HG03442 (cell line): Measurements from ENCODE around the gene EEFSEC.

ENCODE experiments used
- ATAC-seq: cut with Tn5 transposase; IDR thresholded peaks from one replicate; pipeline ENCODE4 v1.9.1; 2021; ENCODE audit warnings: mild to moderate bottlenecking, moderate library complexity; ENCODE audit not compliant: unreplicated experiment

EEFSEC gene

GRCh38 chr3:128344052-128344735 lies 190.9 kb downstream of the EEFSEC start:
- ATAC-seq: no peak

DNA sequence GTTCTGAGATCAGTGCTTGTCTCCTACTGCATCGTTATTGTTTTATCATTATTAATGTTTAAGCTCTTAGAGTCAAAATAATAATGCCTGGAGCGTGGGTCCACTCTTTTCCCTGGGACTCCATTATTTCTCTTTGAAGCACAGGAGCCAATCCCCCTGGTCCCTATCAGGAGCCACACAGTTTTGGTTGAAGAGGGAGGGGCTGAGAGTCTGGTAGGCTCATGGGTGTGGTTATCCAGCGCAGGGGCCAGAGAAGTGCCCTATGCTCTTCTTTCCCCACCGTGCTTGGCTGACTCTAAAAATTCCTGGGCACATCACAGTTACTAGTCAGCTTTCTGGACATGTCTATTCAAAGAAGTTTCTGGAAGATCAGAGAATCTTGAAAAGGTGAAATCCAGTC lies 191.9 kb downstream of the EEFSEC start:
- no peak for ATAC-seq

DNA sequence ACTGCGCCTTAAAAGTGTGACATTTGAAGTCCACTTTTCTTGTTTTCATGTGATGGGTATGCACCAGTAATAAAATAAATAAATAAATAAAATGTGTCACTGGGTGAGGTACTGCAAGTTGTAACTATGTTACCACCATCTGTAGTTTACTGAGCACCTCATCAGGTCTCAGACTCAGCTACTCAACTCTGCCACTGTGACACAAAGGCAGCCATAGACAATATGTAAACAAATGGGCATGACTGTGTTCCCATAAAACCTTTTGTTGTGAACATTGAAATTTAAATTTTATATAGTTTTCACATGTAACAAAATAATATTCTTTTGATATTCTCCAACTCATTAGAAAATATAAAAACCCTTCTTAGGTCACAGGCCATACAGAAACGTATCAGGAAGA lies 193.3 kb downstream of the EEFSEC start:
- ATAC-seq: no peak

DNA sequence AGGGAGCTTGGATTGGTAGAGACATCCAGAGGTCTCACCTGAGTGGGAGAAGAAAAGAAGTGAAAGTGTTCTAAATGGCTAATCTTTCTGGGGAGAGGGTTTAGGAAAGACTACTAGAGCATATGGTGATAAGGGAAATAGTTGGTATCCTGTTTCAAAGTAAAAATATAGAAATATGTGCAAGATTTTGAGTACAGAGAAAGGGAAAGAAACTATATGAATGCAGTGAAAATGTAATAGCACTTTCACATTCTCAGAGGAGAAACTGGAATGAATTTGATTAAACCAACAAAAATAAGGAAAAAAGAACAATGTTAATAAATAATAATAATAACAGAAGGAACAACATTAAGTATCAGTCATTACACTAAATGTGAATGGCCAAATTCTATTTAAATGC lies 194.0 kb downstream of the EEFSEC start:
- no peak for ATAC-seq

DNA sequence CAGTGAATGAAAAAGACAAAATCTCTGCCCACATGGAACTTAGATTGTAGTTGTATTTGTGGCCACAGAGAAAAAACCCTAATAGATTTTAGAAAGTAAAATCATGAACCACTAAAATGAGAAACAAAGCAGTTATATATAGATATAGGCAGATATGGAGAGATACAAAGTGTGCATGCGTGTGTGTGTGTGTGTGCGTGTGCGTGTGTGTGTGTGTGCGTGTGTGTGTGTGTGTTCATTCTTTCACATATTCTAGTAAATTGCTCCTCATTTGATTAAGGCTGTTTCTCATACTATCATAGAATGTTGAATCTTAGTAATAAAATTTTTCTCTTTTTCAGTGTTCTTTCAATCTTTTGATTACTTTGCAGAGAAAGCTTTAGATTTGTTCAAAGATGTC lies 194.8 kb downstream of the EEFSEC start:
- no peak for ATAC-seq

- no peak for ATAC-seq
These were observed 195.7 kb downstream of the EEFSEC start for GRCh38 chr3:128348805-128349531.

GRCh38 chr3:128349963-128350599 lies 196.8 kb downstream of the EEFSEC start:
- no peak for ATAC-seq

DNA sequence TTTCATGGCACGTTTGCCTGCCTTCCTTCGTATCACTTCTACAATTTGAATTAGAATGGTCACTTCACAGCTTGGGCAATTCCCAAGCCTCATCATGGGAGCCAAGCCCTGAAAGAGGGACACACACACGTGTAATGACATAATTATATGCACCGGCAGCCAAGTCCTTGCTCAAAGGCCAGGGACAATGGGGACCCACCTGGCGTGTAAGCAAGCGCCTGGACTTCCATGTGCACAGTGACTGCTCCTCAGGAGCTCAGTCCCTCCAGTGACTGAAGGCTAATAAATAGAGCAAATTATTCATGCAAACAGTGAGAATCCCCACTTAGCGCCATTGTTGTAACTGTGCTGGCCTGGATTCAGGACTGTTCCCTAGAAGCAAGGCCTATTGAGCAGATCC lies 198.3 kb downstream of the EEFSEC start:
- ATAC-seq: no peak

GRCh38 chr3:128352326-128352725 lies 199.0 kb downstream of the EEFSEC start:
- no peak for ATAC-seq

DNA sequence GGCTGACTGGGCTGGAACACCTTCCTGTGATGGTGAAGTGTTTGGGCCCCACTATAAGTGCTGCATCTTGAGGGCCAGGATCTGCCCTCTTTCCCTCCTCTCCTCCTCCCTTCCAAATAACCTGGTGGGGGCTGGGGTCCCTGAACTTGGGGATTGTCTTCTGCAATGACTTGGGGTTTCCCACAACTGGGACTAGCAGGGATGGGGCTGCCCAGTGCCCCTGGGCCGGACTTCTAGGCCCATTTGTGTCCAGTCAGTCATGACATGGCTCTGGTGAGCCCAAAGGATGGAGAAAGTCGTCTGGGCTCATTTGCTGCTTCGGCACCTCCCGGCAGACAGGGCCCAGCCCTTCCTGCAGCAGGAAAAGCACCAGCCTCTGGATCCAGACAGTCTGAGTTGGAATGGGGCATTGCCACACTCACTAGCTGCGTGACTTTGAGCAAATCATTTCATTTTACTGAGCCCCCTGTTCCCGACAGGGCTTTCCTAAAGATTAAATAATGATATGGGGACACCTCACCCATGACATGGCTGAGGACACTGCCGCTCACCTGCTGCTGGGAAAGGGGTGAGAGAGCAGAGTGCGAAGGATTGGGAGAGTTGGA lies 200.2 kb downstream of the EEFSEC start:
- ATAC-seq: no peak

DNA sequence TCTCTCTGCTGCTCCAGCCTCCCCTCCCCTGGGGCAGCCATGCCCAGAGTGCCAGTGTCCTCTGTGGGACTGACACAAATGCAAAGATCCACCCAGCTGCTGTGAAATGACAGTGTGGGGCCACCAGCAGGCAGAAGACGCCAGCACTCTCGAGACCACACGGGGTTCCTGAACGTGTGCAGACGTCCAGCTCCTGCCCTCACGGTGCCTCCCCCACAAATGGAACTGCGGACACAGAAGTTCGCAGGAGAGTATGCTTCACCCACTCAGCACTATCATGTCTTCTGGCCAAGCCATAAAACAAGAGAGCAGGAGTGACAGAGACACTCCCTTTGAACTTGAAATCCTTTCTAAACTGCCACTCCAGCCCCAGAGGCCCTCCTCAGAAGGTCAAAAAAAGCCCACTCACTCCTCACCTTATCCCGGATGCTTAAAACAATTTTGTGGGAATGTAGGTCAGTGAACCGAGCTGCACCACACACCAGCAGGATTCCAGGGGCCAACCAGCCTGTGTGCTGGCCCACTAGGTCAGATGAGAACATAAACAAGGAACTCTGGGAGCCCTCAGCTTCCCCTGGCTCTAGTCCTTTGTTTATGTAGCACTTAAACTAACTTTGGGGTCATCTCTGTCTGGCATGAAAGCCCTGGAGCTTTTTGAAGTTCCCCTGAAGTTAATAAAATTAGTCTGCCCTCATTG lies 200.9 kb downstream of the EEFSEC start:
- no peak for ATAC-seq

GRCh38 chr3:128354788-128355542 lies 201.7 kb downstream of the EEFSEC start:
- no peak for ATAC-seq

GRCh38 chr3:128355543-128355919 lies 202.2 kb downstream of the EEFSEC start:
- ATAC-seq: no peak

DNA sequence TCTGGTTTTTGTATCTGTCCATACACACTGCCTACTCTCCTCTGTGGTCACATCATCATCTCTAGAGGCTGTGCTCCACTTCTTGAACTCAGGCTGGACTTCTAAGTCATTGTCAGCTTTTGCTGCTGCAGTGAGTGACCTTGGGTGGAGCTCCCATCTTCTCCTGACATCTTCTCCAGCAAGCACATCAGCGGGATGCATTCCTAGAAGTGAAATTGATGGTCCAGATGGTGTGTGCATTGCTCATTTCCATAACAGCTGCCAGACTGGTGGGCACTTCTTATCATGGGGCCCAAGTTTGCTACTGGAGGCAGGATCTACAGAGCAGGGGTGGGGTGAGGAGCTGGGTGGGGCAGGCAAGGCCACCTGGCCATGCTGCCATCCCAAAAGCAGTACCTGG lies 203.5 kb downstream of the EEFSEC start:
- ATAC-seq: no peak

- no peak for ATAC-seq
These were observed 204.3 kb downstream of the EEFSEC start for GRCh38 chr3:128357538-128357937.

DNA sequence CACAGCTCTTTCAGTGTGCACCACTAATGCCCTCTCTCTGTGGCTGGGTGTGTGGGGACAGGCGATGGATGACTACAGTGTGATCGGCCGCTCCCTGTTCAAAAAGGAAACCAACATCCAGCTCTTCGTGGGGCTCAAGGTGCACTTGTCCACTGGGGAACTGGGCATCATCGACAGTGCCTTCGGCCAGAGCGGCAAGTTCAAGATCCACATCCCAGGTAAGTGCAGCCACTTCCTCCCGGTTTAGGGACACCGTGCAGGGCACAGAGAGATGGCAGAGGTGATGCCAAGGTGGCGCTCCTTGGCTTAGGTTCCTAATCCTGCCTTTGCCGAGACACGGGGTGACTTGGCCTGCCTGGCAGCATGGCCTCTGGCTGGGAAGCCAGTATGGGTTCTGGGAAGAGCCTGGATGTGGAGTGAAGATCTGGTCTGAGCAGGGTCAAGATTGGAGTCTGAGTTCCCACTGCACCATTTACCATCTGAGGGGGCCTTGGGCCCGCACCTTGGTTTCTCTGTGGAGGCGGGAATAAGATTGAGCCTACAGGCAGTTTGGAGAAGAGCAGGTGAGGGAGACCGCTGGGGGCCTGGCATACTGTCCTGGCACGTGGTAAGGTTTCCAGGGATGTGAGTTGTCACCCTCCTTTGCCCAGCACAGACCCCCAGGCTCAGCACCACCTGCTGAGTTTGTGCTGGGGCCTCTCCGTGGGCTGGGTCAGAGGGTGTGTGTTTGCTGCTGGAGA lies 205.0 kb downstream of the EEFSEC start:
- no peak for ATAC-seq

DNA sequence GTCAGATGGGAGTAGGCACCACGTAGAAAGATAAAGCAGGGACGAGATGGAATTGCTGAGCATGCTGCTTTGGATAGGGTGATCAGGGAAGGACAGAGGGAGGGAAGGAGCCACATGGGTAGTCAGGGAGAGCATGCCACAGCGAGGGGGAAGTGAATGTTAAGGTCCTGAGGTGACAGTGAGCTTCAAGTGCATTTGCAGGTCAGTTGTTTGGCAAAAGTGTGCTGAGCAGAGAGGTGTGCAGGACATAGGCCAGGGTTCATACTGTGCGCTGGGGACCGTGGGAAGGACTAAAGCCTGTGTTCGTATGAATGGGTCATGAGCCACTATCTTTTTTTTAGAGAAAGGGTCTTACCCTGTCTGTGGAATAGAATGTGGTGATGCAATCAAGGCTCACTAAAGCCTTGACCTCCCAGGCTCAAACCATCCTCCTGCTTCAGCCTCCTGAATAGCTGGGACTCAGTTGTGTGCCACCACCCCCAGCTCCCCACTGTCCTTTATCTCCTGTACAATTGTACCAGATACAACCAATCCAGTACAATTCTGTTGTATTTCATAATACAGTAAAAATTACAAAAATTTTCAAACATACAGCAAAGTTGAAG lies 205.9 kb downstream of the EEFSEC start:
- no peak for ATAC-seq

GRCh38 chr3:128359846-128360642 lies 206.8 kb downstream of the EEFSEC start:
- no peak for ATAC-seq
